HG02981 (cell line): Measurements from ENCODE around the gene APOOL.
"Not testable (repeated sequence)": the region's sequence is repeated elsewhere in the genome, so short reads cannot be mapped to it uniquely, and the experiment has no call there.

Experiments
- ATAC-seq: cut with Tn5 transposase; IDR thresholded peaks from one replicate; pipeline ENCODE4 v1.9.1; 2021; ENCODE audit warnings: mild to moderate bottlenecking, moderate library complexity; ENCODE audit not compliant: unreplicated experiment

APOOL gene

GRCh38 chrX:85003655-85004244, at the start of gene APOOL:
Gene APOOL, plus strand, starts transcription at chrX:85003877. Its CDS starts 36 bp downstream, at chrX:85003913.
- peak; percentile 96 for ATAC-seq

GRCh38 chrX:84956304-84956703, 47.4 kb upstream of the APOOL start:
- ATAC-seq: no peak

- ATAC-seq: no peak
Measured at GRCh38 chrX:84974803-84975202, 28.9 kb upstream of the APOOL start.

- ATAC-seq: not testable (repeated sequence)
Measured at GRCh38 chrX:84991739-84992138, 11.9 kb upstream of the APOOL start.

GRCh38 chrX:84993150-84993549, 10.5 kb upstream of the APOOL start:
- ATAC-seq: no peak

GRCh38 chrX:85001344-85001743, 2.3 kb upstream of the APOOL start:
- no peak for ATAC-seq

GRCh38 chrX:85004255-85004654, 578 bp downstream of the APOOL start:
- peak; percentile 3 for ATAC-seq

GRCh38 chrX:85012098-85012497, 8.4 kb downstream of the APOOL start:
- no peak for ATAC-seq

GRCh38 chrX:85015351-85015750, 11.7 kb downstream of the APOOL start:
- not testable (repeated sequence) for ATAC-seq

GRCh38 chrX:85017721-85018120, 14.0 kb downstream of the APOOL start:
- ATAC-seq: no peak

GRCh38 chrX:85018471-85018870, 14.8 kb downstream of the APOOL start:
- no peak for ATAC-seq

- no peak for ATAC-seq
Measured at GRCh38 chrX:85020216-85020615, 16.5 kb downstream of the APOOL start.

- ATAC-seq: no peak
Measured at GRCh38 chrX:85024044-85024443, 20.4 kb downstream of the APOOL start.

GRCh38 chrX:85024562-85024961, 20.9 kb downstream of the APOOL start:
- no peak for ATAC-seq

GRCh38 chrX:85026170-85026569, 22.5 kb downstream of the APOOL start:
- no peak for ATAC-seq

GRCh38 chrX:85029043-85029442, 25.4 kb downstream of the APOOL start:
- no peak for ATAC-seq

GRCh38 chrX:85031505-85031904, 27.8 kb downstream of the APOOL start:
- no peak for ATAC-seq

GRCh38 chrX:85037114-85037513, 33.4 kb downstream of the APOOL start:
- no peak for ATAC-seq

GRCh38 chrX:85051627-85052026, 48.0 kb downstream of the APOOL start:
- ATAC-seq: no peak

- no peak for ATAC-seq
Measured at GRCh38 chrX:85052205-85052604, 48.5 kb downstream of the APOOL start.

- ATAC-seq: no peak
Measured at GRCh38 chrX:85052636-85053343, 49.1 kb downstream of the APOOL start.

GRCh38 chrX:85065512-85066198, 62.0 kb downstream of the APOOL start:
- ATAC-seq: no peak
